GM12872 (cell line): ENCODE results near the gene POM121.
"Not testable (repeated sequence)": the region's sequence is repeated elsewhere in the genome, so short reads cannot be mapped to it uniquely, and the experiment has no call there.

Source experiments
- CTCF ChIP-seq: IDR thresholded peaks from 3 replicates; pipeline ENCODE4 v1.5.1; 2011; ENCODE audit warnings: low read depth, mild to moderate bottlenecking, low read length, moderate library complexity; ENCODE audit not compliant: insufficient read depth

Gene POM121

GRCh38 chr7:72968980-72969516 lies 44.2 kb downstream of the POM121 start, which contains the start of gene TRIM74:
Gene TRIM74, minus strand, starts transcription at chr7:72969466. Its CDS starts 3,309 bp downstream, at chr7:72966157.
- not testable (repeated sequence) for TF ChIP-seq CTCF
